ENCODE results near the gene IL36B.

Gene IL36B

DNA sequence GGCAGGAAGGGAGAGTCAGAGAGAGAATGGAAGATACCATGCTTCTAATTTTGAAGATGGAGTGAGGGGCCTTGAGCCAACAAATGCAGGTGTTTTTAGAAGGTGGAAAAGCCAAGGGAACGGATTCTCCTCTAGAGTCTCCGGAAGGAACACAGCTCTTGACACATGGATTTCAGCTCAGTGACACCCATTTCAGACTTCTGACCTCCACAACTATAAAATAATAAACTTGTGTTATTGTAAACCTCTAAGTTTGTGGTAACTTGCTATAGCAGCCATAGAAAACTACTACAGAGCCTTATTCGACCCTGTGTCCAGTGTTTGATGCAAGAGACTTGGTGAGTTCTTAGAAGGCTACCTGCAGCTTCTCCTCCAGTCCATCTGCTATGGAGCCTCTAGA is 22.9 kb upstream of the IL36B start:
- Histone ChIP-seq H3K79me2 (ENCODE audit: control insufficient read depth, low read length) (no peaks in the 10 kb centered on the region), H3K36me3 (ENCODE audit: control insufficient read depth, low read length) (no peaks in the 10 kb centered on the region), H3K9me3 (ENCODE audit: control insufficient read depth, insufficient read depth, low read length) (no peaks in the 10 kb centered on the region), H3K9me2 (replicated peaks; ENCODE audit: control insufficient read depth, low read length) (no peaks in the 10 kb centered on the region), H3K27ac (ENCODE audit: low read depth, low read length) (no peak overlapping the region), H3K4me1 (ENCODE audit: control insufficient read depth, low read length) (no peaks in the 10 kb centered on the region), H3K4me3 (ENCODE audit: low read length) (no peak overlapping the region), H3F3A (ENCODE audit: control insufficient read depth, insufficient read depth) (no peaks in the 10 kb centered on the region), H3K4me2 (ENCODE audit: low read length) (no peak overlapping the region), H3K27me3 (ENCODE audit: control insufficient read depth, low read length) (peaks cover 6% of the 10 kb centered on the region; the same call in 1 of the 2 replicates), H4K20me1 (ENCODE audit: control insufficient read depth, insufficient read depth, low read depth, low read length) (no peaks in the 10 kb centered on the region)
- TF ChIP-seq CTCF (IDR thresholded peaks at IDR 0.05; ENCODE audit: low read depth, low read length, poor library complexity, severe bottlenecking) (no peak), EZH2phosphoT487 (IDR thresholded peaks at IDR 0.05; ENCODE audit: borderline replicate concordance, low read length) (no peak)

DNA sequence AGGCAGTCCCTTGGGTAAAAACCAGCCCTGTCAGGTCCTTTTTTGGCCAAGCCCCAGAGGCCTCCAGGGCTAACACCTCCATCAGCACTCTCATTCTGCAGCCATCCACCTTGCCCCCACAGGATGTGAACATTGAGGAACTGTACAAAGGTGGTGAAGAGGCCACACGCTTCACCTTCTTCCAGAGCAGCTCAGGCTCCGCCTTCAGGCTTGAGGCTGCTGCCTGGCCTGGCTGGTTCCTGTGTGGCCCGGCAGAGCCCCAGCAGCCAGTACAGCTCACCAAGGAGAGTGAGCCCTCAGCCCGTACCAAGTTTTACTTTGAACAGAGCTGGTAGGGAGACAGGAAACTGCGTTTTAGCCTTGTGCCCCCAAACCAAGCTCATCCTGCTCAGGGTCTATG is 22.4 kb upstream of the IL36B start:
- Histone ChIP-seq H3K79me2 (ENCODE audit: control insufficient read depth, low read length) (no peaks in the 10 kb centered on the region), H3F3A (ENCODE audit: control insufficient read depth, insufficient read depth) (no peaks in the 10 kb centered on the region), H3K36me3 (ENCODE audit: control insufficient read depth, low read length) (no peaks in the 10 kb centered on the region), H3K4me3 (ENCODE audit: low read length) (no peak overlapping the region), H3K4me1 (ENCODE audit: control insufficient read depth, low read length) (no peaks in the 10 kb centered on the region), H3K27ac (ENCODE audit: low read depth, low read length) (no peak overlapping the region), H3K27me3 (ENCODE audit: control insufficient read depth, low read length) (peaks cover 6% of the 10 kb centered on the region; the same call in 1 of the 2 replicates), H3K9me3 (ENCODE audit: control insufficient read depth, insufficient read depth, low read length) (no peaks in the 10 kb centered on the region), H3K4me2 (ENCODE audit: low read length) (no peak overlapping the region), H4K20me1 (ENCODE audit: control insufficient read depth, insufficient read depth, low read depth, low read length) (no peaks in the 10 kb centered on the region), H3K9me2 (replicated peaks; ENCODE audit: control insufficient read depth, low read length) (no peaks in the 10 kb centered on the region)
- TF ChIP-seq EZH2phosphoT487 (IDR thresholded peaks at IDR 0.05; ENCODE audit: borderline replicate concordance, low read length) (no peak), CTCF (IDR thresholded peaks at IDR 0.05; ENCODE audit: low read depth, low read length, poor library complexity, severe bottlenecking) (no peak)

DNA sequence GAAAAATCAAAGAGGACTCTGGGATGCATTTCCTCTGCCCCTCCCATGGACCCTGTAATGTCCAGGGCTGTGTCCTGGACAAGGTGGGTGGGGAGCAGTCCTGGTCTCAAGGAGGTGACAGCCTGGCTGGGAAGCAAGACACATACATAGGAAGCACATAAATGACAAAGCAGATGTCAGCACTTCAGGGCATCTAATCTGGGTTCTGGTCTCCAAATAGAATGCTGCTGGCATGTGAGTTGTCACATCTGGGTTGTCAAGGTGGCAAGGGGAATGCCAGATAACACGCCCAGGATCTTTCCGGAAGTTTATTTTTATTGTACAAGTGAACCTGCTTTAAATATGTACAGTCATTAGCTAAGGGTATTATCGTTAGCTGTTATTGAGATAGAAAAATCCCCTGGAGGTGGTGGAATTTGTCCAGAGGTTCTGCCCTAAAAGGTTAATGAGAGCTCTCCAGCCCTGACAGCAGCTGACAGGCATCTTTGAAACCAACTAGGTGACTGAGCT is 20.7 kb upstream of the IL36B start:
- Histone ChIP-seq H3K79me2 (ENCODE audit: control insufficient read depth, low read length) (no peaks in the 10 kb centered on the region), H3K27me3 (ENCODE audit: control insufficient read depth, low read length) (peaks cover 12% of the 10 kb centered on the region; the same call in 1 of the 2 replicates), H3K9me2 (replicated peaks; ENCODE audit: control insufficient read depth, low read length) (no peaks in the 10 kb centered on the region), H4K20me1 (ENCODE audit: control insufficient read depth, insufficient read depth, low read depth, low read length) (no peaks in the 10 kb centered on the region), H3K9me3 (ENCODE audit: control insufficient read depth, insufficient read depth, low read length) (no peaks in the 10 kb centered on the region), H3F3A (ENCODE audit: control insufficient read depth, insufficient read depth) (no peaks in the 10 kb centered on the region), H3K36me3 (ENCODE audit: control insufficient read depth, low read length) (no peaks in the 10 kb centered on the region), H3K27ac (ENCODE audit: low read depth, low read length) (no peak overlapping the region), H3K4me3 (ENCODE audit: low read length) (no peak overlapping the region), H3K4me1 (ENCODE audit: control insufficient read depth, low read length) (no peaks in the 10 kb centered on the region), H3K4me2 (ENCODE audit: low read length) (no peak overlapping the region)
- TF ChIP-seq CTCF (IDR thresholded peaks at IDR 0.05; ENCODE audit: low read depth, low read length, poor library complexity, severe bottlenecking) (no peak), EZH2phosphoT487 (IDR thresholded peaks at IDR 0.05; ENCODE audit: borderline replicate concordance, low read length) (no peak)

Measured in DOHH2 (cell line).